ENCODE data around the gene NEK7. TPM values are rescaled to one million over a fixed set of nuclear protein-coding genes. Genes with fewer than 3 reads are reported as not detected.

Gene NEK7
- total and polyA plus RNA-seq, 2 of the 8 experiments (the other 6 are each of a cell fraction or from before 2014, with no cell fraction given), result 5.1 to 10.0 TPM

DNA sequence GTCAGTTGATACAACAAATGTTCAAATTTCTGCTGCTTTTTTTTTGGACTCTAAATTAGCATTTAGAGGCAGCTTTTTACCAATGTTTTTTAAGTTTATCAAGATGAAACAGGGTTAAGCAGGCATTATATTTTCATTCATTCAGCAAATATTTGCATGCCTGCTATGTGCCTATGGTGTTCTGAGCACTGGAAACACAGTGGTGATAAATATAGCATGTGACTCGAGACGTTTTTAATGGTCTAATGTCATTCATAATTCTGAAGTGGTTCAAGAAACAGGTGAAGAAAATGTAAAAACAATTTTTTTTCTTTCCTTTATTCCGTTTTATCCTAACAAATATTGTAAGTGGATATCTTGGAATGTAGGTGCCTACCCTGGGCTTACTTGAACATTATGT, 26.8 kb downstream of the NEK7 start (continued):
- TF ChIP-seq BRCA1 (IDR thresholded peaks at IDR 0.05; ENCODE audit: low read depth, low read length) (no peak), CEBPB (IDR thresholded peaks at IDR 0.05; ENCODE audit: low read depth, low read length) (no peak), SP2 (IDR thresholded peaks at IDR 0.05; ENCODE audit: low read length) (no peak)

All from H1 (cell line).